HG02970 (cell line): ENCODE data around the gene PIGO.

ENCODE experiments used
- ATAC-seq: cut with Tn5 transposase; IDR thresholded peaks from one replicate; pipeline ENCODE4 v1.9.1; 2021; ENCODE audit warnings: mild to moderate bottlenecking, moderate library complexity, moderate number of reproducible peaks; ENCODE audit not compliant: unreplicated experiment, low FRiP score

Gene PIGO

GRCh38 chr9:35107297-35108290 is 11.2 kb upstream of the PIGO start:
- no peak for ATAC-seq

- ATAC-seq: no peak
These were observed 9.9 kb upstream of the PIGO start for GRCh38 chr9:35106343-35106730.

GRCh38 chr9:35105571-35106342 is 9.4 kb upstream of the PIGO start:
- ATAC-seq: no peak

- ATAC-seq: no peak
These were observed 8.7 kb upstream of the PIGO start for GRCh38 chr9:35105126-35105525.

GRCh38 chr9:35104586-35104985 is 8.2 kb upstream of the PIGO start:
- ATAC-seq: no peak

- no peak for ATAC-seq
These were observed 7.3 kb upstream of the PIGO start for GRCh38 chr9:35103660-35104191.

GRCh38 chr9:35102769-35103659 is 6.6 kb upstream of the PIGO start, which contains the start of gene STOML2:
STOML2 (minus strand) TSS chr9:35103131; CDS start chr9:35103094, 37 bp downstream.
- ATAC-seq: peak; percentile 88

GRCh38 chr9:35102465-35102768 is 6.0 kb upstream of the PIGO start:
- ATAC-seq: peak; percentile 14

- no peak for ATAC-seq
These were observed 1.2 kb upstream of the PIGO start for GRCh38 chr9:35097573-35097972.

GRCh38 chr9:35091536-35091935 is 4.9 kb downstream of the PIGO start:
- ATAC-seq: no peak

- ATAC-seq: no peak
These were observed 7.0 kb downstream of the PIGO start for GRCh38 chr9:35089434-35089833.

- no peak for ATAC-seq
These were observed 11.3 kb downstream of the PIGO start for GRCh38 chr9:35085078-35085477.

GRCh38 chr9:35079426-35080341 is 16.7 kb downstream of the PIGO start, which contains the start of gene FANCG:
FANCG (minus strand) TSS chr9:35079942; CDS start chr9:35079524, 418 bp downstream.
- ATAC-seq: peak; percentile 96

GRCh38 chr9:35079041-35079425 is 17.4 kb downstream of the PIGO start:
- no peak for ATAC-seq

GRCh38 chr9:35078066-35078465 is 18.3 kb downstream of the PIGO start:
- ATAC-seq: no peak

- ATAC-seq: no peak
These were observed 19.5 kb downstream of the PIGO start for GRCh38 chr9:35076848-35077247.

GRCh38 chr9:35075358-35075757 is 21.0 kb downstream of the PIGO start:
- no peak for ATAC-seq

GRCh38 chr9:35074791-35075190 is 21.6 kb downstream of the PIGO start:
- no peak for ATAC-seq

- ATAC-seq: no peak
These were observed 22.2 kb downstream of the PIGO start for GRCh38 chr9:35074141-35074540.
